Skeletal muscle tissue (tissue), 4 donors: ENCODE measurements around the gene TBC1D1. TPM values are rescaled to one million over a fixed set of nuclear protein-coding genes. Genes with fewer than 3 reads are reported as not detected.

Experiments
- H3K27ac ChIP-seq: one replicate; pipeline ENCODE4 v1.7.0; 2013; ENCODE audit warnings: mild to moderate bottlenecking, low read depth, low read length, inconsistent platforms
- H3K27me3 ChIP-seq, 3 donors: one replicate each; pipeline ENCODE4 v1.7.0; 2013; ENCODE audit warnings: low read length in 3 of 3; ENCODE audit not compliant: control insufficient read depth in 3 of 3, insufficient read depth in 3 of 3
- H3K36me3 ChIP-seq, 3 donors: one replicate each; pipeline ENCODE4 v1.7.0; 2013; ENCODE audit warnings: low read length in 3 of 3; ENCODE audit not compliant: control insufficient read depth in 3 of 3, insufficient read depth in 3 of 3
- H3K4me1 ChIP-seq, 3 donors: one replicate each; pipeline ENCODE4 v1.7.0; 2013; ENCODE audit warnings: low read length in 3 of 3, mild to moderate bottlenecking in 3 of 3; ENCODE audit not compliant: control insufficient read depth in 3 of 3, insufficient read depth in 3 of 3
- H3K4me3 ChIP-seq, 3 donors: one replicate each; pipeline ENCODE4 v1.7.0; 2013; ENCODE audit warnings: low read length in 3 of 3
- H3K9ac ChIP-seq, 3 donors: one replicate each; pipeline ENCODE4 v1.7.0; 2013; ENCODE audit warnings: low read length in 3 of 3, mild to moderate bottlenecking in 3 of 3, moderate library complexity in 2 of 3, low read depth in 1 of 3
- H3K9me3 ChIP-seq, 3 donors: one replicate each; pipeline ENCODE4 v1.7.0; 2013; ENCODE audit warnings: low read length in 3 of 3; ENCODE audit not compliant: control insufficient read depth in 3 of 3
- total RNA-seq: library from RNA; depleted of rRNA; stranded (reverse); fragments of >200 nt; gene quantifications from one replicate; pipeline ENCODE4 v1.2.3, GENCODE V29; 2014
- donor health status: Osteomylitis.

Gene TBC1D1
- total RNA-seq, 1 donor from 2014 or later: 54.3 TPM

DNA sequence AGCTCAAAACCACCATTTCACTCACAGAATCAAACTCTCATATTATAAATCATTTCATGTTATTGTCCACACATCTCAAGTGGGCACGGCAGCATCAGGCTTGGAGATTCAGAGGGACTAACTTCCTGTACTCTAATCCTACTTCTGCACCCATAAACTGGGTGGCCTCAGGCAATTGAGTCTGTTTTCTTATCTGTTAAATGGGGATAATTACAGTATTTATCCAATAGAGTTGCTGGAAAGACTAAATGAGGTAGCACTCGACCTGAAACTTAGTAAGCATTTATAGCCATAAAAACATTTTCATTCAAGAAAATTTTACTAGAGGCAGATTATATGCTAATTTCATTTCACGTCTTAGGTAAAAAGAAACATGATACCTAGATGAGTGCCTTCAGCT lies 13.0 kb downstream of the TBC1D1 start:
- peaks cover 13 to 20% (median 13%) of the 10 kb centered on the region in 3 donors for H3K4me1 ChIP-seq

DNA sequence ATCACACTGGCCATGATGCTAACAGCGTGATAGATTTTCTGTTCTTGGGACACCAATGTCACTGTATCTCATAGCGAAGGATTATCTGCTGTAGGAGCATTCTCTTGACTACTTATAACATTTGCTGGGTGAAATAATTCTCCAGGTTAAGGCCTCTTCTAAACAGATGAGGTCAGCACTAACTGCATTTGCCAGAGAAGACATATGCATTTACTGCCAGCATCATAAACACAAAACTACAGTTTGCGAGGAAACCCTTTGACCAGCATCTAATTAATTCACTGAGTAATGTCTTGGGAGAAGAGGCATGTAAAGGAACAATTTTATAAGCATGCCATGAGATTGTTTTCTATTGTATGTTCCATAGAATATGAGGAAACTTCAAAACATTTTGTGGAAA lies 13.9 kb downstream of the TBC1D1 start:
- Histone ChIP-seq H3K36me3 (peaks cover 0 to 4% (median 3%) of the 10 kb centered on the region in 3 donors), H3K27me3 (no peaks in the 10 kb centered on the region), H3K9ac (no peak overlapping the region), H3K27ac (no peak overlapping the region), H3K4me3 (no peak overlapping the region), H3K9me3 (no peaks in the 10 kb centered on the region), H3K4me1 (peaks cover 13 to 22% (median 14%) of the 10 kb centered on the region in 3 donors)

More for the DNA sequence above, 13.0 kb downstream of the TBC1D1 start:
- no peak overlapping the region for H3K9ac ChIP-seq
- peaks cover 0 to 4% (median 3%) of the 10 kb centered on the region in 3 donors for H3K36me3 ChIP-seq
- H3K9me3 ChIP-seq: no peaks in the 10 kb centered on the region
- no peak overlapping the region for H3K4me3 ChIP-seq
- H3K27me3 ChIP-seq: no peaks in the 10 kb centered on the region
- no peak overlapping the region for H3K27ac ChIP-seq

DNA sequence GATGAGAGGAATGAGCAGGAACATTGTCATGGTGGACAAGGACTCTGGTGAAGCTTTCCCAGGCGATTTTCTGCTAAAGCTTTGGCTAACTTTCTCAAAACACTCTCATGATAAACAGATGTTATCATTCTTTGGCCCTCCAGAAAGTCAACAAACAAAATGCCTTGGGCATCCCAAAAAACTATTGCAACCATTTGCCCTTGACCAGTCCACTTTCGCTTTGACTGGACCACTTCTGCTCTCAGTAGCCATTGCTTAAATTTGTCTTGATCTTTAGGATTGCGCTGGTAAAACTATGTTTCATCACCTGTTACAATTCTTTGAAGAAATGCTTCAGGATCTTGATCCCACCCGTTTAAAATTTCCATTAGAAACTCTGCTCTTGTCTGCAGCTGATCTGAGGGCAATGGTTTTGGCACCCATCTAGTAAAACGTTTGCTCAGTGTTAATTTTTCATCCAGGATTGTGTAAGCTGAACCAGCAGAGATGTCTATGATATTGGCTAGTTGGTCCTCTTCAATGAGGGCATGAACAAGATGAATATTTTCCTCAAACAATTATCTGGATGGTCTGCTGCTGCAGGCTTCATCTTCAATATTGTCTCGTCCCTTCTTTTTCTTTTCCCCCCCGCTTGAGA lies 14.8 kb downstream of the TBC1D1 start:
- no peak overlapping the region for H3K4me3 ChIP-seq

DNA sequence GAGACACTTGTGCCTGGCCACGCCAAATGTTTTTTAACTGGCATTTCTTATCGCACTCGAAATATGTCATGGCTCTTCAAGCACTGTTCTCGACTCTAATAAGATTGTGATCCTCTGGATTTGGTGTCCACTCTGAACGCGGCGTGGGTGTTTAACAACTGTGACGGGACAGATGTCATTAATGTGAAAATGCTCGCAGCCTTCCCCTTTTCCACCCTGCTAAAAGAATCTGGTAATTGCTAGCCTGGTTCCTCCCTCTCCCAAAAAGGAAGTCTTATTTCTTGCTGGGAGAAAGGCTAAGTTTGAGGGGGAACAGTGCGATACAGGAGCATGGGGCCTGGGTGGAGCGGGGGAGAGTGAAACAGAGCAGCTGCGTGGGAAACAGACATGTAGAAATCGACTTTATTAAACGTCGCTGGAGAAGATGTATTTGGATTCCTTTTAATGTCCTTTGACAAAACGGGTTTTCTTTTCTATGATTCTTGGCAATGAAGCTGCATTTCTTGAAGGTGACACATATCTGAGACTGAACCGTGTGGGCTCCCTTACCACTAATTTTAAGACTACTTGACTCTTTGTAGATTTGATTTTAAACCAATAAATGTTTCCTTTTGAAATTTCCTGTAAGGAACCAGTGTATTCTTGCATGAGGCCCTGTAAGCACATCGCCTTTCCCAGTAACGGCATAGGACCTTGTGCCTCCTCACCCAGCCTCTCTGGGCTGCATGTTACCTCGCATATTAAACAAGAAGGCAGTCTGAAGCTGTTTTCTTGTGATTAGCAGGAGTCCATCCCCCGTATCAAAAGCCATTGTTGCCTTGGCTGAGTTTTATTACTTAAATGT lies 17.8 kb downstream of the TBC1D1 start:
- no peaks in the 10 kb centered on the region for H3K36me3 ChIP-seq
- H3K27me3 ChIP-seq: no peaks in the 10 kb centered on the region
- peak overlapping the region; percentile 3 to 44 (median 15) for H3K4me3 ChIP-seq
- no peaks in the 10 kb centered on the region for H3K9me3 ChIP-seq
- H3K9ac ChIP-seq: peak overlapping the region; percentile 41 to 61 (median 57)
- H3K27ac ChIP-seq: peak overlapping the region; percentile 49
- peaks cover 11 to 19% (median 14%) of the 10 kb centered on the region in 3 donors for H3K4me1 ChIP-seq

More for the DNA sequence above, 14.8 kb downstream of the TBC1D1 start:
- Histone ChIP-seq H3K4me1 (peaks cover 13 to 22% (median 14%) of the 10 kb centered on the region in 3 donors), H3K9me3 (no peaks in the 10 kb centered on the region), H3K36me3 (peaks cover 0 to 4% (median 3%) of the 10 kb centered on the region in 3 donors), H3K27me3 (no peaks in the 10 kb centered on the region), H3K27ac (no peak overlapping the region), H3K9ac (no peak overlapping the region)

DNA sequence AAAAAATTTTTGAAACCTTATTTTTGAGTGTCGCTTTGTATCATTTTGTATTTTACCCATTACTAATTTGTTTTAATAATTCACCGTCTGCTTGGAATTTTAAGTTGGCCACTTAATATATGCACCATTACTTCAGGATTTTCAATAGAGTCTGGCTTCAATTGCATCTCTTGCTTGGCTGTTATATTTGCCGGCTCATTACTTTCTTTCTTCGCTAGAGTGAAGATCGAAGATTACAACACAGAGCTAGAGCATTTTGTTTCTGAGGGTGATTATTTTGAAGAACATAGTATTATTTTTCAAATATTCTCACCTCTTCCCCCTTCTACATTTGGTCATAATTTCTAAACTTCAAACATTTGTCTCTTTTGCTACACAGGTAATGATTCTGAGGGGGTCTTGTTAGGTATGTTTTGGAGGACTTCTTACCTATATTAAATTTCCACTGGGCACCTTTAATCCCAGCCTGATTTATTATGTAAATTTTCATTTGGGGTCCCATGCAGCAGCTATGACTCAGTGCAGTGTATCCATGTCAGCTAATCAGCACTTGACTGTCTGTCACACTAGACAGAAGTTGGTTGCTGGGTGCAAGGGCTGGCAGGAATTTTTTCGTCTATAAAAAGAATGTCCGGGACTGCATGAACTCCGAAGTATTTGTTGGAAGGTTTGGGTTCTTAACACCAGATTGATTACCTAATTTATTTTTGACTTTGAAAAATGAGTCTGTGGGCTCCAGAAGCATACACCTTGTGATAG lies 18.6 kb downstream of the TBC1D1 start:
- Histone ChIP-seq H3K4me1 (peaks cover 8 to 14% (median 8%) of the 10 kb centered on the region in 3 donors), H3K9ac (peak overlapping the region in 2 of 3 donors; percentile 29 to 35), H3K4me3 (peak overlapping the region in 1 of 3 donors; percentile 3), H3K36me3 (no peaks in the 10 kb centered on the region), H3K27me3 (no peaks in the 10 kb centered on the region), H3K9me3 (no peaks in the 10 kb centered on the region), H3K27ac (peak overlapping the region; percentile 49)

DNA sequence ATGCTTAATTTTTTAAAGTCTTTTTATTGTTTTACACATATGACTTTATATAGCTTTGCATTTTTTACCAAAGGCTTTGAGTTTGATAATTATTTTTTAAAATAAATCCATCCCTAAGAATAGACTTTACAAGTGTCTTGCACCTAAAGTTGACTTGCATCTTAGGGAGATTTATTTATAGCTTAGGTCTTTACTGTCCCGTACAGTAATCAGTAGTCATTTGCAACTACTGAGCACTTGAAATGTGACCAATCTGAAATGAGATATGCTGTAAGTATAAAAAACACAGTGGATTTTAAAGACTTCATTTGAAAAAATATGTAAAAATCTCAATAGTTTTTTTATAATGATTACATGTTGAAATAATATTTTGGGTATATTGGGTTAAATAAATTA lies 19.2 kb downstream of the TBC1D1 start:
- Histone ChIP-seq H3K9me3 (no peaks in the 10 kb centered on the region), H3K9ac (peak overlapping the region in 1 of 3 donors; percentile 29), H3K4me1 (peaks cover 5 to 12% (median 6%) of the 10 kb centered on the region in 3 donors), H3K27me3 (no peaks in the 10 kb centered on the region), H3K36me3 (no peaks in the 10 kb centered on the region), H3K4me3 (no peak overlapping the region), H3K27ac (no peak overlapping the region)

DNA sequence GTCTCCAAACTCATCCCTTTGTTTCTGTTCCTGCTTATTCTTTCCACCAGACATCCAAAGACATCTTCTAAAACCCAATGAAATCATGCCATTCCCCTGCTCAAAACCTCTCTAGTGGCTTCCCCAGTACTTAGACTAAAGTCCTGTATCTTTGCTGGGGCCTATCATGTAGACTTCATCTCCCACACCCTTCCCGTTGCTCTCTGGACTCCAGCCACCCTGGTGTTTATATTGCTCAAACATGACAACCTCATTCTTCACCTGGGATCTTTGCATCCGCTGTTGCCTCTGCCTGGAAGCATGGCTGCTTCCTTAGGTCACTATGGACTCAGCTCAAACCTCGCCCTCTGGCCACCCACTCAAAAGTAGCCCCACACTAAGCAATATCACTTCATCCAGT lies 23.7 kb downstream of the TBC1D1 start:
- Histone ChIP-seq H3K9me3 (no peaks in the 10 kb centered on the region), H3K36me3 (no peaks in the 10 kb centered on the region), H3K27me3 (no peaks in the 10 kb centered on the region), H3K4me3 (no peak overlapping the region), H3K27ac (no peak overlapping the region), H3K9ac (no peak overlapping the region), H3K4me1 (peaks cover 0 to 5% (median 4%) of the 10 kb centered on the region in 3 donors)

DNA sequence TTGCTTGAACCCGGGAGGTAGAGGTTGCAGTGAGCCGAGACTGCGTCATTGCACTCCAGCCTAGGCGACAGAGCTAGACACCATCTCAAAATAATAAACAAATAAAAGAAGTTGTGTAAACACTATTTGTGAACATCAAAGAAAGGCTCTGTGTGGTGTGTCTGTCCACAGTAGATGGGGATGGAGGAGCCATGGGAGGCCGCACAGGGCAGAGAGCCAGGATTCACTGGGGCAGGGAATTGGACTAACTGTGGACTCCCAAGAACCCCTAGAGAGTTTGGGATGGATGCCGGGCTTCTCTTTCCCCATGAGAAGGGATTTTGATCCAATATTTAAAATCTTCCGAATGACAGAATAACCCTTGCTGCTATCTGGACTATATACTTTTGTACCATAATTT lies 26.5 kb downstream of the TBC1D1 start:
- no peak overlapping the region for H3K4me3 ChIP-seq
- H3K4me1 ChIP-seq: no peaks in the 10 kb centered on the region
- no peak overlapping the region for H3K9ac ChIP-seq
- no peaks in the 10 kb centered on the region for H3K36me3 ChIP-seq
- no peak overlapping the region for H3K27ac ChIP-seq
- H3K27me3 ChIP-seq: no peaks in the 10 kb centered on the region
- no peaks in the 10 kb centered on the region for H3K9me3 ChIP-seq

DNA sequence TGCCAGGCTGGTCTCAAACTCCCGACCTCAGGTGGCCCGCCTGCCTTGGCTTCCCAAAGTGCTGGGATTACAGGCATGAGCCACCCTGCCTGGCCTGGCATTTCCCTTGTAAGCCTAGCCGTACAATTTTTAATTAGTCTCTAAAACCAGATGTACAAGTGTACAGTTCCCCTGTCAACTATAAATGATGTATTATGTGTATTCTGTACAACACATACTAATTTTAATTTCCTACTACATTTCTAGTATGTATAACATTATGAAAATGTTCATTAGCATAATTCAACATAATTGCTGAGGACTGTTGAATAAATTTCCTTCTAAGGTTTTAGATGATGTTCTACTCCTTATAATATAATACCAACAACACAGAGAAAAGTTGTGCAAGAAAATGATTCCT lies 27.8 kb downstream of the TBC1D1 start:
- Histone ChIP-seq H3K27ac (no peak overlapping the region), H3K4me3 (no peak overlapping the region), H3K27me3 (no peaks in the 10 kb centered on the region), H3K36me3 (no peaks in the 10 kb centered on the region), H3K9me3 (no peaks in the 10 kb centered on the region), H3K4me1 (no peaks in the 10 kb centered on the region), H3K9ac (no peak overlapping the region)
